Liver (tissue), 3 donors: ENCODE data around the gene DCK.
"Not testable (repeated sequence)": the region's sequence is repeated elsewhere in the genome, so short reads cannot be mapped to it uniquely, and the experiment has no call there.

ENCODE experiments used
- ATF3 ChIP-seq: IDR thresholded peaks from 2 replicates; pipeline ENCODE4 v1.6.1; 2016; ENCODE audit warnings: antibody characterized with exemption
- CTCF ChIP-seq: fragments of 150-350 bp; IDR thresholded peaks from 2 replicates; pipeline ENCODE4 v1.5.1; 2017; ENCODE audit warnings: improper control_type of control experiment, low read depth, low read length; ENCODE audit not compliant: missing input control
- EGR1 ChIP-seq, 2 donors: IDR thresholded peaks; 2 replicates each; pipeline ENCODE4 v1.6.1; 2016 to 2018; ENCODE audit warnings: antibody characterized with exemption in 2 of 2, low read depth in 2 of 2
- FOXA1 ChIP-seq: IDR thresholded peaks from 2 replicates; pipeline ENCODE4 v1.6.1; 2016; ENCODE audit warnings: antibody characterized with exemption
- GABPA ChIP-seq, 2 donors: IDR thresholded peaks in 1 of 2; conservative IDR thresholded peaks in 1 of 2; 2 replicates each; pipeline ENCODE4 v1.6.1; 2016; ENCODE audit warnings: antibody characterized with exemption in 2 of 2, mild to moderate bottlenecking in 1 of 2, moderate library complexity in 1 of 2
- MAX ChIP-seq: IDR thresholded peaks from 2 replicates; pipeline ENCODE4 v1.6.1; 2016; ENCODE audit warnings: antibody characterized with exemption
- NR2F2 ChIP-seq: IDR thresholded peaks from 2 replicates; pipeline ENCODE4 v1.6.1; 2016; ENCODE audit warnings: antibody characterized with exemption
- RAD21 ChIP-seq, 2 donors: IDR thresholded peaks; 2 replicates each; pipeline ENCODE4 v1.6.1; 2016; ENCODE audit warnings: antibody characterized with exemption in 2 of 2, mild to moderate bottlenecking in 2 of 2
- RXRA ChIP-seq, 2 donors: IDR thresholded peaks; 2 replicates each; pipeline ENCODE4 v1.6.1; 2017 to 2018; ENCODE audit warnings: antibody characterized with exemption in 2 of 2, mild to moderate bottlenecking in 1 of 2
- SP1 ChIP-seq: IDR thresholded peaks from 2 replicates; pipeline ENCODE4 v1.6.1; 2018; ENCODE audit warnings: antibody characterized with exemption, mild to moderate bottlenecking
- TAF1 ChIP-seq: conservative IDR thresholded peaks from 2 replicates; pipeline ENCODE4 v1.6.1; 2016; ENCODE audit warnings: antibody characterized with exemption, mild to moderate bottlenecking
- YY1 ChIP-seq: IDR thresholded peaks from 2 replicates; pipeline ENCODE4 v1.6.1; 2016; ENCODE audit warnings: antibody characterized with exemption, mild to moderate bottlenecking
- TF ChIP-seq, protein P1 (sequence below): IDR thresholded peaks from 2 replicates; pipeline ENCODE4 v1.6.1; 2016; ENCODE audit warnings: antibody characterized with exemption, mild to moderate bottlenecking
- donor health status: healthy.
- donor health status: healthy.

GRCh38 chr4:71017391-71017790, 23.9 kb downstream of the DCK start:
- not testable (repeated sequence) for TF ChIP-seq CTCF; FOXA1; RXRA (IDR thresholded peaks at IDR 0.05); TAF1; RAD21 (IDR thresholded peaks at IDR 0.05); GABPA (IDR thresholded peaks at IDR 0.05 in 1 of 2, conservative IDR thresholded peaks at IDR 0.05 in 1 of 2); ATF3; EGR1 (IDR thresholded peaks at IDR 0.05; ENCODE audit: low read depth in 2 of 2); YY1; MAX; SP1; NR2F2
- TF ChIP-seq, protein P1, sequence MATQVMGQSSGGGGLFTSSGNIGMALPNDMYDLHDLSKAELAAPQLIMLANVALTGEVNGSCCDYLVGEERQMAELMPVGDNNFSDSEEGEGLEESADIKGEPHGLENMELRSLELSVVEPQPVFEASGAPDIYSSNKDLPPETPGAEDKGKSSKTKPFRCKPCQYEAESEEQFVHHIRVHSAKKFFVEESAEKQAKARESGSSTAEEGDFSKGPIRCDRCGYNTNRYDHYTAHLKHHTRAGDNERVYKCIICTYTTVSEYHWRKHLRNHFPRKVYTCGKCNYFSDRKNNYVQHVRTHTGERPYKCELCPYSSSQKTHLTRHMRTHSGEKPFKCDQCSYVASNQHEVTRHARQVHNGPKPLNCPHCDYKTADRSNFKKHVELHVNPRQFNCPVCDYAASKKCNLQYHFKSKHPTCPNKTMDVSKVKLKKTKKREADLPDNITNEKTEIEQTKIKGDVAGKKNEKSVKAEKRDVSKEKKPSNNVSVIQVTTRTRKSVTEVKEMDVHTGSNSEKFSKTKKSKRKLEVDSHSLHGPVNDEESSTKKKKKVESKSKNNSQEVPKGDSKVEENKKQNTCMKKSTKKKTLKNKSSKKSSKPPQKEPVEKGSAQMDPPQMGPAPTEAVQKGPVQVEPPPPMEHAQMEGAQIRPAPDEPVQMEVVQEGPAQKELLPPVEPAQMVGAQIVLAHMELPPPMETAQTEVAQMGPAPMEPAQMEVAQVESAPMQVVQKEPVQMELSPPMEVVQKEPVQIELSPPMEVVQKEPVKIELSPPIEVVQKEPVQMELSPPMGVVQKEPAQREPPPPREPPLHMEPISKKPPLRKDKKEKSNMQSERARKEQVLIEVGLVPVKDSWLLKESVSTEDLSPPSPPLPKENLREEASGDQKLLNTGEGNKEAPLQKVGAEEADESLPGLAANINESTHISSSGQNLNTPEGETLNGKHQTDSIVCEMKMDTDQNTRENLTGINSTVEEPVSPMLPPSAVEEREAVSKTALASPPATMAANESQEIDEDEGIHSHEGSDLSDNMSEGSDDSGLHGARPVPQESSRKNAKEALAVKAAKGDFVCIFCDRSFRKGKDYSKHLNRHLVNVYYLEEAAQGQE = not testable (repeated sequence)
